Activated CD4-positive, alpha-beta T cell treated with anti-CD3 and anti-CD28 coated beads for 36 hours (primary cell): ENCODE measurements around the gene SRL. TPM values are rescaled to one million over a fixed set of nuclear protein-coding genes. Genes with fewer than 3 reads are reported as not detected.

Source experiments
- ATAC-seq: fragments of 200-7000 bp; cut with Tn5 transposase; one replicate; pipeline ENCODE4 v1.10.0; 2021; ENCODE audit warnings: mild to moderate bottlenecking, moderate library complexity
- CTCF ChIA-PET: fragments of 350-600 bp; sonication (Branson Sonifier 250); formaldehyde crosslinking; loops from one replicate; lab custom pipeline; 2021; ENCODE audit warnings: antibody characterized with exemption; lab: Charles Lee
- POLR2A ChIA-PET: fragments of 350-600 bp; sonication (Branson Sonifier 250); formaldehyde crosslinking; loops from one replicate; lab custom pipeline; 2021; ENCODE audit warnings: antibody characterized with exemption, inconsistent platforms; lab: Charles Lee
- DNase-seq: peaks from one replicate; pipeline ENCODE4 v3.0.0-alpha.2; 2020
- H3K27ac Mint-ChIP-seq: one replicate; pipeline ENCODE4 v1.8.0; 2021; ENCODE audit warnings: mixed read lengths
- H3K27me3 Mint-ChIP-seq: one replicate; pipeline ENCODE4 v1.8.0; 2021; ENCODE audit warnings: mixed read lengths
- H3K36me3 Mint-ChIP-seq: one replicate; pipeline ENCODE4 v1.8.0; 2021; ENCODE audit warnings: low read depth, mixed read lengths
- H3K4me1 Mint-ChIP-seq: one replicate; pipeline ENCODE4 v1.8.0; 2021; ENCODE audit warnings: mixed read lengths
- H3K4me3 Mint-ChIP-seq: one replicate; pipeline ENCODE4 v1.8.0; 2021; ENCODE audit warnings: mild to moderate bottlenecking, moderate library complexity, mixed read lengths
- H3K9me3 Mint-ChIP-seq: one replicate; pipeline ENCODE4 v1.8.0; 2021; ENCODE audit warnings: low read depth, mixed read lengths
- intact Hi-C, 2 experiments: fragments of 100-400 bp; cut with DNase I in 1 of 2; cut with micrococcal nuclease in 1 of 2; formaldehyde crosslinking; loops; one replicate each; pipeline versions ENCODE4 v1.14.2 to v1.15.1; 2022 to 2024; cut with DNase I, micrococcal nuclease
- total RNA-seq, 2 experiments: library from RNA; stranded (reverse); gene quantifications; one replicate each; pipeline ENCODE4 v1.2.3, GENCODE V29; 2021

SRL gene
- total RNA-seq, 2 experiments from 2014 or later: not detected

DNA sequence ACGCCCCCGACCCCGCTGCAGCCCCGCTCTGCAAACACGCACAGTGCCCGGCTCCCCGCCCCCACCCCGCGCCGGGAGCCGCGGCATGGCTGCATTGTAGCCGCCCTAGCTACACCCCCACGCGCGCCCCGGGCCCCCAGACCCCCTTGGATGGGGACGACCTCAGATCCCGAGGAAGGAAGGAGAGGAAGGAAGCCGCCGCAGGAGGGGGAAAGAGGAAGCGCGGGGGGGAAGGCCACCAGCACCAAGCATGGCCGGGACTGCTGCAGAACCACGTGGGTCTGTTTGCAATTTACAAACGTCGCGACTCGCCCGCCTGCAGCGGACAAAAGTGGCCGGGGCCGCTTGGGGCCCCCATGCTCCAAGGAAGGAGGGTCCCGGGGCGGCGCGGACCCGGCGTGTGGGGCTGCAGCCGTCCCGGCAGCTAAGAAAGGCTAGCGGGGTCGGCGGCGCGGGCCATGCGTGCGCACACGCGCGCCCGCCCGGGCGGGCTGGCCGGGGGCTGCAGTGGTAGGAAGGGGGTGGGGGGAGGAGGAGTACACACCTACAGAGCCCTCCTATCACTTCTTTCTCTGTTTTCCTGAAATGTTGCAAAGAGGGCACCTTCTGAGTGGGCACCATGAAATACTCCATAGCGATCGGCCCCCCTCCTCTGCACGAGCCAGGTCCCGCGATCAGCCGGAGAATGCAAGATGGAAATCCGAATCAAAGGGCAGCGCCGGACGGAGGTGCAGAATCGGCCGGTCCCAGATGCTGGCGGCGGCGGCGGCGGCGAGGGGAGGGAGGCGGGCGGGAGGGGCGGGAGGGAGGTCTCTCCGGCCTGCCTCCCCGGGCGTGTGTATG lies 30.5 kb upstream of the SRL start:
- Mint-ChIP-seq H3K4me3 (peak overlapping the region; percentile 84), H3K36me3 (peaks cover 4% of the 10 kb centered on the region), H3K4me1 (peaks cover 12% of the 10 kb centered on the region), H3K27me3 (no peaks in the 10 kb centered on the region), H3K27ac (peak overlapping the region; percentile 82), H3K9me3 (no peaks in the 10 kb centered on the region)
- CTCF ChIA-PET: interaction anchor here (0.7 to 3.7 kb wide), 4 partner anchors 10 to 406 kb away, joined by 4 to 37 read pairs (median 6); no protein-coding TSS in a partner anchor
- intact Hi-C loops: loop anchor here (5.0 kb wide), 4 partner anchors 55 to 685 kb away; partner anchors contain the start of genes CDIP1 (in 1 of the 2) and SEC14L5 (in 1 of the 2)
- DNase-seq: peak; percentile 66
- POLR2A ChIA-PET: interaction anchor here (0.6 to 2.7 kb wide), 5 partner anchors 19 to 125 kb away, joined by 3 to 29 read pairs (median 3); no protein-coding TSS in a partner anchor
- ATAC-seq: peak; percentile 9

- ChIA-PET POLR2A (interaction anchor here (0.6 to 2.7 kb wide), 4 partner anchors 18 to 741 kb away, joined by 3 to 29 read pairs (median 3); no protein-coding TSS in a partner anchor), CTCF (interaction anchor here (0.6 to 3.7 kb wide), 5 partner anchors 10 to 405 kb away, joined by 3 to 37 read pairs (median 3); no protein-coding TSS in a partner anchor)
- H3K27me3 Mint-ChIP-seq: no peaks in the 10 kb centered on the region
- no peaks in the 10 kb centered on the region for H3K9me3 Mint-ChIP-seq
- peak; percentile 85 for ATAC-seq
- peak; percentile 96 for DNase-seq
- H3K4me3 Mint-ChIP-seq: peak overlapping the region; percentile 84
- H3K36me3 Mint-ChIP-seq: peaks cover 4% of the 10 kb centered on the region
- H3K4me1 Mint-ChIP-seq: peaks cover 12% of the 10 kb centered on the region
- intact Hi-C loops: loop anchor here (1.0 to 5.0 kb wide), 18 partner anchors 17 to 1007 kb away; partner anchors contain the start of genes PAM16 (in 2 of the 2), ADCY9 (in 1 of the 2), ANKS3 (in 1 of the 2) and CDIP1 (in 1 of the 2)
- H3K27ac Mint-ChIP-seq: peak overlapping the region; percentile 94
Observed at GRCh38 chr16:4271176-4272113, 29.6 kb upstream of the SRL start.

DNA sequence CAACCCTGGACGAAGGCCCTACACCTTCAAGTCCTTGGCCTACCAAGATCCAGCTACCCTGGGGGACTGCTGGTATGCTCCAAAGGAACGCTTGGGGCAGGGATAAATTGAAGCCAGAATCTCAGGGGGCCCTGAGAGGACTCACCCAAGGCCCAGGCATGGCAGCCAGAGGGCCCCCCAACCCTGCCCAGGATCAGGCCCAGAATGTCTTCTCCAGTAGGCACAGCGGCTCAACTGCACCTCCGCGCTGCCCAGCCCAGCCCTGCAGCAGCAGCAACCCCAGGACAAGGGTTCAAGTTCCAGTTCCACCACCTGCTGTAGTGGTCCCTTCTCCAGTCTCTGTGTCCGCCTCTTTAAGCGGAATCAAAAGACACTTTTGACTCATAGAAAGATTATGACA lies 28.7 kb upstream of the SRL start:
- POLR2A ChIA-PET: interaction anchor here (0.6 to 2.7 kb wide), 2 partner anchors 17 to 740 kb away, joined by 3 to 29 read pairs; no protein-coding TSS in a partner anchor
- Mint-ChIP-seq H3K9me3 (no peaks in the 10 kb centered on the region), H3K27me3 (no peaks in the 10 kb centered on the region), H3K27ac (peak overlapping the region; percentile 94), H3K4me3 (peak overlapping the region; percentile 84), H3K4me1 (peaks cover 17% of the 10 kb centered on the region), H3K36me3 (peaks cover 9% of the 10 kb centered on the region)
- intact Hi-C loops: loop anchor here (2.0 to 5.0 kb wide), 5 partner anchors 57 to 687 kb away; partner anchors contain the start of genes CDIP1 (in 1 of the 2), NUDT16L1 (in 1 of the 2) and SEC14L5 (in 1 of the 2)
- ATAC-seq (no peak), DNase-seq (no peak)
- CTCF ChIA-PET: interaction anchor here (0.6 to 3.7 kb wide), 6 partner anchors 9 to 278 kb away, joined by 3 to 37 read pairs (median 3); no protein-coding TSS in a partner anchor

GRCh38 chr16:4270091-4270490 lies 28.2 kb upstream of the SRL start:
- no peak overlapping the region for H3K27ac Mint-ChIP-seq
- POLR2A ChIA-PET: interaction anchor here (0.7 to 2.7 kb wide), 2 partner anchors 17 to 1263 kb away, joined by 5 to 29 read pairs; no protein-coding TSS in a partner anchor

DNA sequence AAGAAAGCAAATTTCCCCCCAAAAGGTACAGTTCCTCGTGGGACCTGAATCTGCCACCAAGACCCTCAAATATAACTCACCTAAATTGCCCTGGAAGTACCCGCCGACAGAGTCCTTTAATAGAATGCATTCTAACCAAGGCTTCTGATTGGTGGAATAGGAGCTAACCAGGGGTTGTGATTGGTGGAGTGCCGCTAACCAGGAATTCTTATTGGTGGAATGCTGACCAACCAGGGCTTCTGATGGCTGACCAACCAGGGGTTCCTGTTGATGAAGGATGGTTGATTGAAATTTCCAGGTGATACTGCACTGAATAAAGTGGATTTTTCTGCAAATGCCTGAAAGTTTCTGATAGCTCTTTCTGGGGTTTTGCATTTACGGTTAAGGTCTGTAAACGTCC lies 24.5 kb upstream of the SRL start:
- H3K4me3 Mint-ChIP-seq: no peak overlapping the region
- intact Hi-C loops: no loop called here
- peak overlapping the region; percentile 31 for H3K27ac Mint-ChIP-seq
- no peaks in the 10 kb centered on the region for H3K27me3 Mint-ChIP-seq
- ChIA-PET POLR2A (interaction anchor here (1.0 kb wide), 1 partner anchor 12 kb away, joined by 3 read pairs; no protein-coding TSS in a partner anchor), CTCF (interaction anchor here (0.8 to 4.0 kb wide), 4 partner anchors 13 to 136 kb away, joined by 3 to 31 read pairs (median 4); no protein-coding TSS in a partner anchor)
- no peaks in the 10 kb centered on the region for H3K9me3 Mint-ChIP-seq
- peaks cover 16% of the 10 kb centered on the region for H3K4me1 Mint-ChIP-seq
- peaks cover 22% of the 10 kb centered on the region for H3K36me3 Mint-ChIP-seq
- DNase-seq (peak; percentile 27), ATAC-seq (no peak)

More at GRCh38 chr16:4270091-4270490, 28.2 kb upstream of the SRL start:
- peak overlapping the region; percentile 84 for H3K4me3 Mint-ChIP-seq
- intact Hi-C loops: loop anchor here (2.0 to 5.0 kb wide), 5 partner anchors 57 to 687 kb away; partner anchors contain the start of genes CDIP1 (in 1 of the 2), NUDT16L1 (in 1 of the 2) and SEC14L5 (in 1 of the 2)
- no peaks in the 10 kb centered on the region for H3K9me3 Mint-ChIP-seq
- peaks cover 9% of the 10 kb centered on the region for H3K36me3 Mint-ChIP-seq
- ATAC-seq (no peak), DNase-seq (no peak)
- H3K27me3 Mint-ChIP-seq: no peaks in the 10 kb centered on the region
- CTCF ChIA-PET: interaction anchor here (0.6 to 1.4 kb wide), 3 partner anchors 37 to 278 kb away, joined by 3 to 4 read pairs (median 3); no protein-coding TSS in a partner anchor
- peaks cover 17% of the 10 kb centered on the region for H3K4me1 Mint-ChIP-seq

GRCh38 chr16:4265676-4266075 lies 23.8 kb upstream of the SRL start:
- ChIA-PET POLR2A (no interaction called here), CTCF (interaction anchor here (0.8 to 4.0 kb wide), 4 partner anchors 12 to 137 kb away, joined by 3 to 31 read pairs (median 4); no protein-coding TSS in a partner anchor)
- Mint-ChIP-seq H3K36me3 (peaks cover 25% of the 10 kb centered on the region), H3K27me3 (no peaks in the 10 kb centered on the region), H3K27ac (no peak overlapping the region), H3K4me3 (no peak overlapping the region), H3K4me1 (peaks cover 14% of the 10 kb centered on the region), H3K9me3 (no peaks in the 10 kb centered on the region)
- no peak for ATAC-seq
- intact Hi-C loops: no loop called here
- DNase-seq: no peak

- DNase-seq: no peak
- Mint-ChIP-seq H3K9me3 (no peaks in the 10 kb centered on the region), H3K4me3 (no peak overlapping the region), H3K36me3 (peaks cover 27% of the 10 kb centered on the region), H3K4me1 (peaks cover 9% of the 10 kb centered on the region), H3K27me3 (no peaks in the 10 kb centered on the region), H3K27ac (no peak overlapping the region)
- intact Hi-C loops: no loop called here
- ChIA-PET CTCF (no interaction called here), POLR2A (no interaction called here)
- no peak for ATAC-seq
Observed at GRCh38 chr16:4264546-4264945, 22.7 kb upstream of the SRL start.

- Mint-ChIP-seq H3K9me3 (no peaks in the 10 kb centered on the region), H3K4me3 (no peak overlapping the region), H3K4me1 (peaks cover 9% of the 10 kb centered on the region), H3K27ac (no peak overlapping the region), H3K36me3 (peaks cover 27% of the 10 kb centered on the region), H3K27me3 (no peaks in the 10 kb centered on the region)
- POLR2A ChIA-PET: no interaction called here
- ATAC-seq (peak; percentile 43), DNase-seq (peak; percentile 45)
- intact Hi-C loops: no loop called here
- CTCF ChIA-PET: interaction anchor here (0.6 to 1.5 kb wide), 3 partner anchors 10 to 149 kb away, joined by 3 to 4 read pairs (median 4); no protein-coding TSS in a partner anchor
Observed at GRCh38 chr16:4263504-4264436, 21.9 kb upstream of the SRL start.

- DNase-seq (no peak), ATAC-seq (no peak)
- no peak overlapping the region for H3K27ac Mint-ChIP-seq
- no peaks in the 10 kb centered on the region for H3K27me3 Mint-ChIP-seq
- H3K36me3 Mint-ChIP-seq: peaks cover 24% of the 10 kb centered on the region
- POLR2A ChIA-PET: no interaction called here
- intact Hi-C loops: no loop called here
- H3K9me3 Mint-ChIP-seq: no peaks in the 10 kb centered on the region
- CTCF ChIA-PET: interaction anchor here (0.8 to 1.5 kb wide), 9 partner anchors 9 to 190 kb away, joined by 3 to 6 read pairs (median 4); no protein-coding TSS in a partner anchor
- no peak overlapping the region for H3K4me3 Mint-ChIP-seq
- peaks cover 5% of the 10 kb centered on the region for H3K4me1 Mint-ChIP-seq
Observed at GRCh38 chr16:4262303-4262835, 20.5 kb upstream of the SRL start.
